ENCODE measurements around the gene TBC1D25.
"Not testable (repeated sequence)": the region's sequence is repeated elsewhere in the genome, so short reads cannot be mapped to it uniquely, and the experiment has no call there.

The TBC1D25 gene

GRCh38 chrX:48515842-48516241 is 23.7 kb upstream of the TBC1D25 start:
- DNase-seq (ENCODE audit: low read depth) = no peak

DNA sequence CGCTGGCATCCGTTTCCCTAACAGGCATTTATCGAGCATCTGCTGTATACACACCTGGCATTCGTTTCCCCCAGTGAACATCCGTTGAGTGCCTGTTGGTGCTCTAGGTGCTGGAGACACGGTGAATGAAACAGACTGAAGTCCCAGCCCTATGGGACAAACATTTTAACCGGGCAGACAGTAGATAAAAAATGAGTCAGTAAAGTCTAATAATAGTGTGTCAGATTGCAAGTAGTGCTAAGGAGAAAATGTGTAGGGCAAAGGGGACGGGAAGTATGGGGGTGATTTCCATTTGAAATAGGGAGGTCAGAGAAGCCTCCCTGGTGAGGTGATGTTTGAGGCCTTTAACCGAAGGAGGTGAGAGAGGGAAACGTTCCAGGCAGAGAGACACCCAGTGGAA is 23.2 kb upstream of the TBC1D25 start:
- DNase-seq (ENCODE audit: low read depth) = no peak

GRCh38 chrX:48516987-48517386 is 22.5 kb upstream of the TBC1D25 start:
- DNase-seq (ENCODE audit: low read depth) = no peak

DNA sequence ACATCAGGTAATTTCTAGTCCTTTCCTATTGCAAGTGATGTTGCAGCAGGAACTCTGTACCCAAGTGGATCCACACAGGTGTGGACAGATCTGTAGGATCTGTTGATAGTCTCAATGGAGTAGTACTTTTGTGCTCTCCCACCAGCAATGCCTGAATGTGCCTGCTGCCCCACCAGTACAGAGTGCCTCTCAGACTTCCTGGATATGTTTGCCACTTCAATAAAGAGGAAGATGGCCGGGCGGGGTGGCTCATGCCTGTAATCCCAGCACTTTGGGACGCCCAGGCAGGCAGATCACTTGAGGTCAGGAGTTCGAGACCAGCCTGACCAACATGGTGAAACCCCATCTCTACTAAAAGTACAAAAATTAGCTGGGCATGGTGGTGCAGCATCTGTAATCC is 20.0 kb upstream of the TBC1D25 start:
- DNase-seq (ENCODE audit: low read depth) = not testable (repeated sequence)

GRCh38 chrX:48520455-48520854 is 19.1 kb upstream of the TBC1D25 start:
- no peak for DNase-seq (ENCODE audit: low read depth)

GRCh38 chrX:48520976-48521352 is 18.6 kb upstream of the TBC1D25 start:
- DNase-seq (ENCODE audit: low read depth) = no peak

- peak; percentile 70 for DNase-seq (ENCODE audit: low read depth)
Measured at GRCh38 chrX:48521353-48522243, 17.9 kb upstream of the TBC1D25 start, which contains the start of gene EBP. EBP (plus strand) TSS chrX:48521808; CDS start chrX:48523772, 1,964 bp downstream.

GRCh38 chrX:48522291-48522690 is 17.2 kb upstream of the TBC1D25 start:
- DNase-seq (ENCODE audit: low read depth) = no peak

- DNase-seq (ENCODE audit: low read depth) = no peak
Measured at GRCh38 chrX:48523682-48524081, 15.8 kb upstream of the TBC1D25 start.

GRCh38 chrX:48525853-48526252 is 13.7 kb upstream of the TBC1D25 start:
- DNase-seq (ENCODE audit: low read depth) = not testable (repeated sequence)

DNA sequence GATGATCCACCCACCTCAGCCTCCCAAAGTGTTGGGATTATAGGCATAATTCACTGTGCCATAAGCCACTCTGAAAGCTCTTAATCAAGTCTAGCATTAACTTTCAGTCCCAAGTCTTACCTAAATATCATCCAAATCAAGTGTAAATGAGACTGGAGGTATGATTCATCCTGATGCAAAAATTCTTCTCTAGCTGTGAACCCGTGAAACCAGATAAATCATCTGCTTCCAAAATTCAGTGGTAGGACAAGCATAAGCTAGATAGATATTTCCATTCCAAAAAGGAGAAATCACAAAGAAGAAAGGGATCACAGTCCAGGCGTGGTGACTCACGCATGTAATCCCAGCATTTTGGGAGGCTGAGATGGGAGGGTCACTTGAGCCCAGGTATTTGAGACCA is 8.8 kb upstream of the TBC1D25 start:
- DNase-seq (ENCODE audit: low read depth) = no peak

GRCh38 chrX:48531358-48531959 is 8.1 kb upstream of the TBC1D25 start:
- peak; percentile 47 for DNase-seq (ENCODE audit: low read depth)

- no peak for DNase-seq (ENCODE audit: low read depth)
Measured at GRCh38 chrX:48532161-48532560, 7.4 kb upstream of the TBC1D25 start.

DNA sequence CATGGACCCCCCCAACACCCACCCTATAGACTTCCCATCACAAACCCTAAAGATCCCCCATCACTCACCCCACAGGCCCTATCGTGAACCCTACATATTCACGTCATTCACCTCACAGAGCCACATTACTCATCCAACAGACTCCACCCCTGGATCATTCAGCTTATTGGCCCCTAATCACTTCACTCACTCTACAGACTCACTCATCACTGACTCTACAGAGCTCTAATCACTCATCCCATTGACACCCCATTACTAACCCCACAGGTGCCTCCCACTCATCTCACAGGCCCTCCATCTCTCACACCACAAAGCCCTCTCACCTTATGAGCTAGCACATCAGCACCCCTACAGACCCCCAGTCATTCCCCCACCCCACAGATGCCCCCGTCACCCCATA is 6.3 kb upstream of the TBC1D25 start:
- no peak for DNase-seq (ENCODE audit: low read depth)

DNA sequence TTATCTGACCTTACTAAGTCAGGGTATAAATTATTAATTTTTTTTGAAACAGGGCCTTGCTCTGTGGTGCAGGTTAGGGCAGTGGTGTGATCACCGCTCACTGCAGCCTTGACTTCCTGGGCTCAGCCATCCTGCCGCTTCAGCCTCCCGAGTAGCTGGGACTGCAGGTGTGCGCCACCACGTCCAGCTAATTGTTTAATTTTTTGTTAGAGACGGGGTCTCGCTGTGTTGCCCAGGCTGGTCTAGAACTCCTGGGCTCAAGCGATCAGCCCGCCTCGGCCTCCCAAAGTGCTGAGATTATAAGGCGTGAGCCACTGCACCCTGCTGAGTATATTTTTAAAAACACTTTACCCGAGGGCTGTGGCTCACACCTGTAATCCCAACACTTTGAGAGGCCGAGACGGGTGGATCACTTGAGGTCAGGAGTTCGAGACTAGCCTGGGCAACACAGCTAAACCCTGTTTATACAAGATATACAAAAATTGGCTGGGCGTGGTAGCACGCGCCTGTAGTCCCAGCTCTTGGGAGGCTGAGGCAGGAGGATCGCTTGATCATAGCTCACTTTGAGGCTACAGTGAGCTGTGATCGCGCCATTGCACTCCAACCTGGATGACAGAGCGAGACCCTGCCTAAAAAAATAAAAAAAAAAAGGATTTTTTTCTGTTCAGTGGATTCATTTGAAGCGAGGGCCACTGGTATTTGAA is 721 bp upstream of the TBC1D25 start:
- DNase-seq (ENCODE audit: low read depth) = no peak

- DNase-seq (ENCODE audit: low read depth) = no peak
Measured at GRCh38 chrX:48540028-48540375, 488 bp downstream of the TBC1D25 start.

- DNase-seq (ENCODE audit: low read depth) = no peak
Measured at GRCh38 chrX:48540480-48540879, 966 bp downstream of the TBC1D25 start.

- DNase-seq (ENCODE audit: low read depth) = no peak
Measured at GRCh38 chrX:48541140-48541814, 1.8 kb downstream of the TBC1D25 start.

DNA sequence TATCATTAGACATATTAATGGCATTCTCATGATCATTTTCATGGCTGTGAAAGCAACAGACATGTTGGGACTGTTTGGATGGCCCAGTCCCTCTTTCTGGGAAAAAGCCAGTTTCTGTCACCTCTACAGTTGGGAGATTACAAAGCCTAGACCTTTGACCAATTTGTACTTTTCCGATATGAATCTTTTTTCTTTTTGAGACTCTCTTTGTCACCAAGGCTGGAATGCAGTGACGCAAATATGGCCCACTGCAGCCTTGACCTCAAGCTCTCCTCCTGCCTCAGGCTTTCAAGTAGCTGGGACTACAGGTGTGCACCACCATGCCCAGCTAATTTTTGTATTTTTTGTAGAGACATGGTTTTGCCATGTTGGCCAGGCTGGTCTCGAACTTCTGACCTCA is 9.4 kb downstream of the TBC1D25 start:
- DNase-seq (ENCODE audit: low read depth) = no peak

DNA sequence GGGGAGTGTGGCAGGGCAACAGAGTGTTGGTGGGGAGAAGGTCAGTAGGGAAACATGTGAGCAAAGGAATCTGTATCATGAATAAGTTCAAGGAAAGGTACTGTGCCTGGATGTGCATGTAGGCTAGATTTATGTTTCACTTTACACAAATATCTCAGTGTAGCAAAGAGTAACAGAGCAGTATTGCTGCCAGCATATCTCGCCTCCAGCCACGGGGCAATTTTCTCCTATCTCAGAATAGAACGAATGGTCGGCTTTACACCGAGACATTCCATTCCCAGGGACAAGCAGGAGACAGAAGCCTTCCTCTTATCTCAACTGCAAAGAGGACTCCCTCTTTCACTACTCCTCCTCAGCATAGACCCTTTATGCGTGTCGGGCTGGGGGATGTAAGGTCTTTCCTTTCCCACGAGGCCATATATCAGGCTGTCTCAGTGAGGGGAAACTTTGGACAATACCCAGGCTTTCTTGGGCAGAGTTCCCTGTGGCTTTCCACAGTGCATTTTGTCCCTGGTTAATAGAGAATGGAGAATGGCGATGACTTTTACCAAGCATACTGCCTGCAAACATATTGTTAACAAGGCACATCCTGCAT is 16.3 kb downstream of the TBC1D25 start:
- DNase-seq (ENCODE audit: low read depth) = not testable (repeated sequence)

DNA sequence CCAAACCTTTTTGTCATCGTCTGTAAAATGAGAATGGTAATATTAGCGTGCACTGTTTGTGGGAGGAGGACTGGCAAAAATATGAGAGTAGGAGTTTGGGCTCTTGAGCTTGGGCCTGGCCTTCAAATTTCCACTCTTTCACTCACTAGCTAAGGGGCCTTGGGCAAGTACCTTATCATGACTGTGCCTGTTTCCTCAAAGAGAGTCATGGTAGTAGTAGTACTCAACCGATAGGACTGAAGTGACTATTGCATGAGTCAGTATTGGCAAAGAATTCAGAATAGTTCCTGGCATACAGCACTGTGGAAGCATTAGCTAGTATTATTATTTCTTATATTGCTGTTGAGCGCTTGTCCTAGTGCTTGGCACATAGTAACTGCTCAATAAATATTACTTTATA is 18.8 kb downstream of the TBC1D25 start:
- DNase-seq (ENCODE audit: low read depth) = peak; percentile 45

DNA sequence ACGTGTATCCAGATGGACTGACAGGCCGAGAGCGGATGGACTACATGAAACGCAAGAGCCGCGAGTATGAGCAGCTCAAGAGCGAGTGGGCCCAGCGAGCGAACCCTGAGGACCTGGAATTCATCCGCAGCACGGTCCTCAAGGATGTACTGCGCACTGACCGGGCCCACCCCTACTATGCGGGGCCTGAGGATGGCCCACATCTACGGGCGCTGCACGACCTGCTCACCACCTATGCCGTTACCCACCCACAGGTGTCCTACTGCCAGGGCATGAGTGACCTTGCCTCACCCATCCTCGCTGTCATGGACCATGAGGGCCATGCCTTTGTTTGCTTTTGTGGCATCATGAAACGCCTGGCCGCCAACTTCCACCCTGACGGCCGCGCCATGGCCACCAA is 20.1 kb downstream of the TBC1D25 start:
- DNase-seq (ENCODE audit: low read depth) = no peak

Measured in fibroblast of the conjunctiva (primary cell).